Smooth muscle cell (in vitro differentiated cells): ENCODE data around the gene RABGGTA. TPM values are rescaled to one million over a fixed set of nuclear protein-coding genes. Genes with fewer than 3 reads are reported as not detected.

Experiments
- DNase-seq: peaks from one replicate; lab custom pipeline; 2025; ENCODE audit not compliant: unreplicated experiment; lab: John Stamatoyannopoulos, UW
- H2AFZ ChIP-seq: fragments of 200-600 bp; sonication (generic); 2 replicates; pipeline ENCODE4 v1.6.0; 2016; ENCODE audit warnings: antibody characterized with exemption, low read depth, mild to moderate bottlenecking
- H3F3A ChIP-seq: fragments of 200-600 bp; sonication (generic); 2 replicates; pipeline ENCODE4 v1.6.0; 2017; ENCODE audit warnings: antibody characterized with exemption, low read depth
- H3K27ac ChIP-seq: fragments of 200-600 bp; sonication (generic); 2 replicates; pipeline ENCODE4 v1.5.1; 2016; ENCODE audit warnings: low read depth, mild to moderate bottlenecking
- H3K27me3 ChIP-seq: fragments of 200-600 bp; sonication (generic); 2 replicates; pipeline ENCODE4 v1.6.1; 2016; ENCODE audit warnings: low read depth, mild to moderate bottlenecking
- H3K36me3 ChIP-seq: fragments of 200-600 bp; sonication (generic); 2 replicates; pipeline ENCODE4 v1.5.1; 2016; ENCODE audit warnings: low read depth
- H3K4me1 ChIP-seq: fragments of 200-600 bp; sonication (generic); 2 replicates; pipeline ENCODE4 v1.5.1; 2016; ENCODE audit warnings: low read depth
- H3K4me2 ChIP-seq: fragments of 200-600 bp; sonication (generic); 2 replicates; pipeline ENCODE4 v1.6.0; 2016; ENCODE audit warnings: mild to moderate bottlenecking
- H3K4me3 ChIP-seq: fragments of 200-600 bp; sonication (generic); 2 replicates; pipeline ENCODE4 v1.5.1; 2016; ENCODE audit warnings: mild to moderate bottlenecking
- H3K79me2 ChIP-seq: fragments of 200-600 bp; sonication (generic); 2 replicates; pipeline ENCODE4 v1.6.0; 2016; ENCODE audit warnings: low read depth, mild to moderate bottlenecking
- H3K9ac ChIP-seq: fragments of 200-600 bp; sonication (generic); 2 replicates; pipeline ENCODE4 v1.6.0; 2016; ENCODE audit warnings: low read depth
- H3K9me3 ChIP-seq: fragments of 200-600 bp; sonication (generic); replicated peaks from 2 replicates; pipeline ENCODE4 v1.5.1; 2016; ENCODE audit warnings: low read depth
- H4K20me1 ChIP-seq: fragments of 200-600 bp; sonication (generic); 2 replicates; pipeline ENCODE4 v1.6.0; 2016; ENCODE audit warnings: low read depth
- CTCF ChIP-seq: fragments of 200-600 bp; sonication (generic); IDR thresholded peaks from 2 replicates; pipeline ENCODE4 v1.5.1; 2017; ENCODE audit warnings: borderline replicate concordance, mild to moderate bottlenecking, antibody characterized with exemption; ENCODE audit not compliant: insufficient read depth, poor library complexity, severe bottlenecking
- WGBS: methylation state at CpG from one replicate; pipeline ENCODE4 v1.1.7; 2016; ENCODE audit warnings: low lambda C conversion rate; 5-methylcytosine and 5-hydroxymethylcytosine counted together
- polyA plus RNA-seq: library from polyadenylated mRNA; unstranded; fragments of >200 nt; fragmentation: Nextera tagmentation; extraction: Ambion mirVana; gene quantifications from 2 replicates; pipeline ENCODE4 v1.2.1, GENCODE V29; 2016
- total RNA-seq: library from RNA; depleted of rRNA; stranded (reverse); fragments of >200 nt; gene quantifications from 2 replicates; pipeline ENCODE4 v1.2.3, GENCODE V29; 2014

The RABGGTA gene
- total and polyA plus RNA-seq, 2 experiments from 2014 or later: 18.5 to 33.4 TPM

GRCh38 chr14:24315807-24316596 lies 44.6 kb upstream of the RABGGTA start:
- no peak overlapping the region for H2AFZ ChIP-seq
- no peak overlapping the region for H3K9ac ChIP-seq
- H3K79me2 ChIP-seq: no peaks in the 10 kb centered on the region
- no peaks in the 10 kb centered on the region for H3K4me1 ChIP-seq
- H4K20me1 ChIP-seq: no peaks in the 10 kb centered on the region
- H3K36me3 ChIP-seq: no peaks in the 10 kb centered on the region
- no peaks in the 10 kb centered on the region for H3F3A ChIP-seq
- no peak for DNase-seq
- H3K4me3 ChIP-seq: no peak overlapping the region
- no peak overlapping the region for H3K27ac ChIP-seq
- H3K9me3 ChIP-seq: no peaks in the 10 kb centered on the region
- no peak overlapping the region for H3K4me2 ChIP-seq
- TF ChIP-seq CTCF: no peak
- no peaks in the 10 kb centered on the region for H3K27me3 ChIP-seq
- whole genome bisulfite sequencing: 88% methylated on average over 69 of the region's 70 CpGs

- no peaks in the 10 kb centered on the region for H3F3A ChIP-seq
- no peaks in the 10 kb centered on the region for H3K27me3 ChIP-seq
- H3K27ac ChIP-seq: no peak overlapping the region
- WGBS: 96% methylated on average over 10 of the region's 10 CpGs
- no peak overlapping the region for H3K4me3 ChIP-seq
- H2AFZ ChIP-seq: no peak overlapping the region
- no peaks in the 10 kb centered on the region for H3K9me3 ChIP-seq
- no peaks in the 10 kb centered on the region for H3K36me3 ChIP-seq
- no peaks in the 10 kb centered on the region for H4K20me1 ChIP-seq
- H3K4me1 ChIP-seq: no peaks in the 10 kb centered on the region
- no peak overlapping the region for H3K9ac ChIP-seq
- no peaks in the 10 kb centered on the region for H3K79me2 ChIP-seq
- no peak for DNase-seq
- TF ChIP-seq CTCF: no peak
- H3K4me2 ChIP-seq: no peak overlapping the region
Measured at GRCh38 chr14:24315243-24315806, 43.9 kb upstream of the RABGGTA start.

GRCh38 chr14:24314377-24315193 lies 43.2 kb upstream of the RABGGTA start:
- no peak overlapping the region for H3K4me3 ChIP-seq
- no peaks in the 10 kb centered on the region for H3K27me3 ChIP-seq
- no peak overlapping the region for H3K27ac ChIP-seq
- no peak for DNase-seq
- WGBS: 96% methylated on average over 5 of the region's 5 CpGs
- no peaks in the 10 kb centered on the region for H3K36me3 ChIP-seq
- no peak for TF ChIP-seq CTCF
- H3K4me2 ChIP-seq: no peak overlapping the region
- no peak overlapping the region for H3K9ac ChIP-seq
- no peaks in the 10 kb centered on the region for H3K4me1 ChIP-seq
- H2AFZ ChIP-seq: no peak overlapping the region
- H3K79me2 ChIP-seq: no peaks in the 10 kb centered on the region
- no peaks in the 10 kb centered on the region for H3F3A ChIP-seq
- no peaks in the 10 kb centered on the region for H4K20me1 ChIP-seq
- no peaks in the 10 kb centered on the region for H3K9me3 ChIP-seq
